C4-2B (cell line): ENCODE measurements around the gene DICER1.

Source experiments
- ZFX ChIP-seq: fragments of 450-650 bp; IDR thresholded peaks from 2 replicates; pipeline ENCODE4 v1.6.1; 2017
- TF ChIP-seq, protein P1 (sequence below): fragments of 450-650 bp; conservative IDR thresholded peaks from 2 replicates; pipeline ENCODE4 v1.5.1; 2017; ENCODE audit warnings: mild to moderate bottlenecking

- TF ChIP-seq, protein P1, sequence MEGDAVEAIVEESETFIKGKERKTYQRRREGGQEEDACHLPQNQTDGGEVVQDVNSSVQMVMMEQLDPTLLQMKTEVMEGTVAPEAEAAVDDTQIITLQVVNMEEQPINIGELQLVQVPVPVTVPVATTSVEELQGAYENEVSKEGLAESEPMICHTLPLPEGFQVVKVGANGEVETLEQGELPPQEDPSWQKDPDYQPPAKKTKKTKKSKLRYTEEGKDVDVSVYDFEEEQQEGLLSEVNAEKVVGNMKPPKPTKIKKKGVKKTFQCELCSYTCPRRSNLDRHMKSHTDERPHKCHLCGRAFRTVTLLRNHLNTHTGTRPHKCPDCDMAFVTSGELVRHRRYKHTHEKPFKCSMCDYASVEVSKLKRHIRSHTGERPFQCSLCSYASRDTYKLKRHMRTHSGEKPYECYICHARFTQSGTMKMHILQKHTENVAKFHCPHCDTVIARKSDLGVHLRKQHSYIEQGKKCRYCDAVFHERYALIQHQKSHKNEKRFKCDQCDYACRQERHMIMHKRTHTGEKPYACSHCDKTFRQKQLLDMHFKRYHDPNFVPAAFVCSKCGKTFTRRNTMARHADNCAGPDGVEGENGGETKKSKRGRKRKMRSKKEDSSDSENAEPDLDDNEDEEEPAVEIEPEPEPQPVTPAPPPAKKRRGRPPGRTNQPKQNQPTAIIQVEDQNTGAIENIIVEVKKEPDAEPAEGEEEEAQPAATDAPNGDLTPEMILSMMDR = no peak
- TF ChIP-seq ZFX = no peak
Observed at GRCh38 chr14:95123891-95124579, 33.3 kb downstream of the DICER1 start.
